GM10266 (cell line): ENCODE results near the gene EFNA4.

Experiments used
- DNase-seq: peaks from one replicate; pipeline ENCODE4 v3.0.0; 2012; ENCODE audit errors: extremely low spot score
- TF ChIP-seq, protein P1 (sequence below): IDR thresholded peaks from 2 replicates; pipeline ENCODE4 v1.5.1; 2012; ENCODE audit warnings: mild to moderate bottlenecking, low read depth; ENCODE audit not compliant: control insufficient read depth, insufficient read depth; ENCODE audit errors: missing control alignments

Gene EFNA4

DNA sequence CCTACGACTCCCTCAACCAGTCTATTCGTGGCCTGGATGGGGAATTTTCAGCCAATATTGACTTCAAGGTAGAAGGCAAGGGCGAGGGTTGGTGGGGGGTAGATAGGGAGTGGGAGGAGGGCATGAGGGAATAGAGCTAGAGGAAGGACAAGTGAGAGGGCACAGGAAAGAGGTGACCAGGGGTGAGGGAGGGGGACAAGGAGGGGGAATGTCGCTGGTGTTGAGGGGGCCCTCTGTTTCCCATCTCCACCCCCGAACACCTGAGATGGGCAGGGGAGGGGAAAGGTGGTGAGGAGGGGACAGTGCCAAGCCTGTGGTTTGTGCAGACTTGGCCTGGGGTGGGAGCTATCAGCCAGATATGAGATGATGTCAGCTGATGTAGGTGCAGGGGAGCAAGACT is 20.8 kb upstream of the EFNA4 start:
- TF ChIP-seq, protein P1, sequence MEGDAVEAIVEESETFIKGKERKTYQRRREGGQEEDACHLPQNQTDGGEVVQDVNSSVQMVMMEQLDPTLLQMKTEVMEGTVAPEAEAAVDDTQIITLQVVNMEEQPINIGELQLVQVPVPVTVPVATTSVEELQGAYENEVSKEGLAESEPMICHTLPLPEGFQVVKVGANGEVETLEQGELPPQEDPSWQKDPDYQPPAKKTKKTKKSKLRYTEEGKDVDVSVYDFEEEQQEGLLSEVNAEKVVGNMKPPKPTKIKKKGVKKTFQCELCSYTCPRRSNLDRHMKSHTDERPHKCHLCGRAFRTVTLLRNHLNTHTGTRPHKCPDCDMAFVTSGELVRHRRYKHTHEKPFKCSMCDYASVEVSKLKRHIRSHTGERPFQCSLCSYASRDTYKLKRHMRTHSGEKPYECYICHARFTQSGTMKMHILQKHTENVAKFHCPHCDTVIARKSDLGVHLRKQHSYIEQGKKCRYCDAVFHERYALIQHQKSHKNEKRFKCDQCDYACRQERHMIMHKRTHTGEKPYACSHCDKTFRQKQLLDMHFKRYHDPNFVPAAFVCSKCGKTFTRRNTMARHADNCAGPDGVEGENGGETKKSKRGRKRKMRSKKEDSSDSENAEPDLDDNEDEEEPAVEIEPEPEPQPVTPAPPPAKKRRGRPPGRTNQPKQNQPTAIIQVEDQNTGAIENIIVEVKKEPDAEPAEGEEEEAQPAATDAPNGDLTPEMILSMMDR, result no peak
- DNase-seq, result no peak

DNA sequence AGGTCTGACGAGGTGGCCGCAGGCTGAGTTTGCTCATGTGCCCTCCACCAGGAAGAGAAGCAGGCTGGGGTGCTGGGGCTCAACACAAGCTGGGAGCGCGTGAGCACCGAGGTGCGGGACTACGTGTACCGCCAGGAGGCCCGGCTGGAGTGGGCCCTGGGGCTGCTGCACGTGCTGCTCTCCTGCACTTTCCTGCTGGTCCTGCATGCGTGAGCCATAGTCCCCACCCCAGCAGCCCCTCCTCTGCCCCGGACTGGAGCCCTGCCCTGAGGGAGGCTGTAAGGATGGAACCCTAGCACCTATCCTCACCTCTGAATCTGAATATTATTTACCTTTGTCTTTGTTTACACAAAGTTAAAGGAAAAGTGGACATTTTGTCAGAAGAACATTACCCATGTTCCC is 20.2 kb upstream of the EFNA4 start:
- TF ChIP-seq, protein P1, result no peak
- DNase-seq, result no peak

DNA sequence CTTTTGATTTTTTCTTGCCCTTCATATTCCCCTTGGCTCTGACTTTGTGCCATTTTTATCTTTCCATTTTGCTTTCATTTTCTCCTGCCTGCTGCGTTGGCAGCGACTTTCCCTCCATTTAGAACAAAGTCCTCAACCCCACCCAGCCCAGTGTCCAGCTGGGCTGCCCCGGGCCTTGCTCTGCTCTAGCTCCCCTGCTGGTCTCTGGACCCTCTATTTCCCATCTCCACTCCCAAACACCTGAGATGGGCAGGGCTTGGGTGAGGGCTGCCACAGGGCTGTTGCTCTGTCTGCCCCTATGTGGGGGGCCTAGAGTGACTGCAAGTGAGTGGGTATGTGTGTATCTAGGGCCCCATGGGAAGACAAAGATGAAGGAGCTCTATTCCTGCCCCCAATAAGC is 19.7 kb upstream of the EFNA4 start:
- TF ChIP-seq, protein P1, result no peak
- no peak for DNase-seq

DNA sequence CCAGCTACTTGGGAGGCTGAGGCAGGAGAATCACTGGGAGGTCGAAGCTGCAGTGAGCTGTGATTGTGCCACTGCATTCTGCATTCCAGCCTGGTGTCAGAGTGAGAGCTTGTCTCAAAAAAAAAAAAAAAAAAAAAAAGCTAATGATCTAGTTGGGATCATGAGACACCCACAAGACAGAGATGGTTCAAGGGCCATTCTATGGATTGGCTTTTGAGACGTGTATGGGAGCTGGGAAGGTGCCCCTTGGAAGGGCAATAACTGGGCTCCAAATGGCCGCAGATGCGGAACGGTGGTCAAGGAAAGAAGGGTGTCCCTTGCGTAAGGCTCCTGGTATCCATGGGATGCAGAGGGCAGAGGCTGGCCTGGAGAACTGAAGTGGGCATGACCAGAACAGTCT is 19.2 kb upstream of the EFNA4 start:
- TF ChIP-seq, protein P1, result no peak
- DNase-seq, result no peak

DNA sequence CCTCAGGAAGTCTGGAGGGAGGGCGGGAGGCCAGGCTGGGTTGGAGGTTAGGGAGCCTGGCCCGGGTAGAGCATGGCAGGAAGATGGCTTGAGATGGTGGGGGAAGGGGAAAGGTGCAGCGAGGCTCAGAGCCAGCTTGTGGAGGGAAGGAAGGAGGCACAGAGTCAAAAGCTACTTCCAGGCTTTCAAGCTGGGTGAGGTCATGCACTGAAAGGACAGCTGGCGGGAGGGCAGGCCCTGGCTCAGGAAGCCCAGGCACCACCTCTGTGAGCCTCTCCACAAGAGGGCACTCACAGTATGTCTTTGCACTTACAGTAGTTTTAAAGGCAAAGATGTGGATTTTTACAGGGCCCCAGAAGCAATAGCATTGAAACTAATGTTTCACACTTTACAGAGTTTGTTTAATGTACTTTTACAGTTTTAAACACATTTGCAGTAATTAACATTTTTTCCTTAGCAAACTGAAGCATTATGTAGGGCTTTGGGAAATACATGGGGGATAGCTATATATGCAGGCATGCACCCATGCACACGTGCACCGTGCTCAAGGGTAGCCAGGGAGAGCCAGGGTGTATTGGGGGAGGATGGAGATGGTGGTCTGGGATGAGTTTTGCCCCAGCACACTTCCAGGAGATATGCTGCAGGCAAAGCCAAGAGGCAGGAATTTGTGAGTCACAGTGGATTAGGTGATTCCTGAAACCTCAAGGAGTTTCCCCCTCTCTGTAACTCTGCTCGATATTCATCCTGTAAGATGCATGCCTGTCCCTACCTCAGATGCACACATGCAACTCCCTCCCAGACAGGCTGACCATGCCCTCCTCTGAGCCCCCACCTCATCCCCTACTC is 18.5 kb upstream of the EFNA4 start:
- TF ChIP-seq, protein P1, result peak; percentile 79
- peak; percentile 78 for DNase-seq

DNA sequence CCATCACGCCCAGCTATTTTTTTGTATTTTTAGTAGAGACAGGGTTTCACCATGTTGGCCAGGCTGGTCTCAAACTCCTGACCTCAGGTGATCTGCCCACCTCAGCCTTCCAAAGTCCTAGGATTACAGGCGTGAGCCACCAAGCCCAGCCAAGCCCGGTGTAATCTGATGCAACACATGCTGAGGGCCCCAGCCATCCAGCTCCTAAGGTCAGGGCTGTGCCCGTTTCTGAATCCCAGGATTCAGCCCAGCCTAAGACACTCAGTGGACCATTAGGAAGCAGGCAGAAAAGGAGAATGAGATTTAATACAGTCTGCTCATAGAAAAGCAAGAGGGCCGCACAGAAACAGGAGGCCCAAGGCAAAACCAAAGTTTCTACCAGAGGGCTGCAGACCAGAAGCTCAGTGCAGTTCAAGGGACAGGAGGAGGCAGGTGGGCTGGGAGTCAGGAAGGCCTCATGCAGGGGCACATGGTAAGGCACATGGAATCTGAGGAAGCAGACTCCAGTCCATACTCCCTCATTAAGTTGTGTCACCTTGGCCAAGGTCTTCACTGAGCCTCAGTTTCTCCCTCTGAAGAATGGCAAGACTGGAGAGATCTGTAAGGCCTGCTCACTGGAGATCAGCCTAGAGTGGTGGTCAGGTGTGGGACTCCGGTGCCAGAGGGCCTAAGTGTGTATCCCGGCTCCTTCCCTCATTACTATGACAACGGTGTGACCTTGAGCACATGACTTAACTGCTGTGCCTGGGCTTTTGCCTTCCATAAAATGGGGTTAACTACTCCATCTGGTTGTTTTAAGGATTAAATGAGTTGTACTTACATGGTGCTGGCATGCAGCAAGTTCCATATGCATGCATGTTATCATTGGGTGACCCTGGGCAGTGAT is 14.8 kb upstream of the EFNA4 start:
- TF ChIP-seq, protein P1, result no peak
- DNase-seq, result no peak
